Neural progenitor cell (in vitro differentiated cells): ENCODE results near the gene GLDN. TPM values are rescaled to one million over a fixed set of nuclear protein-coding genes. Genes with fewer than 3 reads are reported as not detected.

Experiments used
- DNase-seq: peaks from one replicate; pipeline ENCODE4 v3.0.0-alpha.2; 2016; ENCODE audit warnings: low spot score
- H2AFZ ChIP-seq: fragments of 200-600 bp; sonication (generic); replicated peaks from 2 replicates; pipeline ENCODE4 v1.6.1; 2016; ENCODE audit warnings: antibody characterized with exemption
- H3F3A ChIP-seq: fragments of 200-600 bp; sonication (generic); 2 replicates; pipeline ENCODE4 v1.6.1; 2016; ENCODE audit warnings: antibody characterized with exemption, low read depth
- H3K27ac ChIP-seq: fragments of 200-600 bp; sonication (generic); 2 replicates; pipeline ENCODE4 v1.5.1; 2016; ENCODE audit warnings: mild to moderate bottlenecking
- H3K27me3 ChIP-seq: fragments of 200-600 bp; sonication (generic); 2 replicates; pipeline ENCODE4 v1.6.1; 2016; ENCODE audit warnings: mild to moderate bottlenecking, moderate library complexity
- H3K36me3 ChIP-seq: fragments of 200-600 bp; sonication (generic); 2 replicates; pipeline ENCODE4 v1.5.1; 2016
- H3K4me1 ChIP-seq: fragments of 200-600 bp; sonication (generic); 2 replicates; pipeline ENCODE4 v1.6.1; 2016; ENCODE audit warnings: mixed run types
- H3K4me2 ChIP-seq: fragments of 200-600 bp; sonication (generic); 2 replicates; pipeline ENCODE4 v1.6.1; 2016
- H3K4me3 ChIP-seq: fragments of 200-600 bp; sonication (generic); 2 replicates; pipeline ENCODE4 v1.5.1; 2016
- H3K79me2 ChIP-seq: fragments of 200-600 bp; sonication (generic); 2 replicates; pipeline ENCODE4 v1.6.1; 2016; ENCODE audit warnings: low read depth
- H3K9ac ChIP-seq: fragments of 200-600 bp; sonication (generic); 2 replicates; pipeline ENCODE4 v1.6.1; 2016
- H3K9me3 ChIP-seq: fragments of 200-600 bp; sonication (generic); 2 replicates; pipeline ENCODE4 v1.5.1; 2016; ENCODE audit warnings: low read depth
- H4K20me1 ChIP-seq: fragments of 200-600 bp; sonication (generic); 2 replicates; pipeline ENCODE4 v1.6.1; 2016; ENCODE audit warnings: low read depth
- H3K27ac Mint-ChIP-seq: 3 replicates; pipeline ENCODE4 v1.8.0; 2021; ENCODE audit warnings: mixed read lengths
- H3K27me3 Mint-ChIP-seq: 2 replicates; pipeline ENCODE4 v1.8.0; 2022; ENCODE audit warnings: low read depth, mild to moderate bottlenecking, inconsistent platforms, moderate library complexity, mixed read lengths; ENCODE audit not compliant: insufficient read depth
- H3K36me3 Mint-ChIP-seq: 3 replicates; pipeline ENCODE4 v1.8.0; 2021; ENCODE audit warnings: mixed read lengths
- H3K4me1 Mint-ChIP-seq: 3 replicates; pipeline ENCODE4 v1.8.0; 2021; ENCODE audit warnings: mixed read lengths
- H3K4me3 Mint-ChIP-seq: 3 replicates; pipeline ENCODE4 v1.8.0; 2021; ENCODE audit warnings: mild to moderate bottlenecking, moderate library complexity, mixed read lengths
- H3K9me3 Mint-ChIP-seq: 3 replicates; pipeline ENCODE4 v1.8.0; 2020; ENCODE audit warnings: mixed read lengths
- EZH2 ChIP-seq: fragments of 200-600 bp; sonication (generic); IDR thresholded peaks from 2 replicates; pipeline ENCODE4 v1.6.1; 2017; ENCODE audit warnings: antibody characterized with exemption, mild to moderate bottlenecking, moderate library complexity
- EZH2phosphoT487 ChIP-seq: fragments of 200-600 bp; sonication (generic); IDR thresholded peaks from 2 replicates; pipeline ENCODE4 v1.6.1; 2017; ENCODE audit warnings: antibody characterized with exemption
- total RNA-seq: library from RNA; depleted of rRNA; stranded (reverse); fragments of >200 nt; gene quantifications from 2 replicates; pipeline ENCODE4 v1.2.3, GENCODE V29; 2015; ENCODE audit warnings: low replicate concordance
- TF ChIP-seq, protein P1 (sequence below): fragments of 200-600 bp; sonication (generic); IDR thresholded peaks from 2 replicates; pipeline ENCODE4 v1.5.1; 2017; ENCODE audit warnings: antibody characterized with exemption, mild to moderate bottlenecking

GLDN gene
- total RNA-seq, 1 donor from 2014 or later, result 5.3 TPM

DNA sequence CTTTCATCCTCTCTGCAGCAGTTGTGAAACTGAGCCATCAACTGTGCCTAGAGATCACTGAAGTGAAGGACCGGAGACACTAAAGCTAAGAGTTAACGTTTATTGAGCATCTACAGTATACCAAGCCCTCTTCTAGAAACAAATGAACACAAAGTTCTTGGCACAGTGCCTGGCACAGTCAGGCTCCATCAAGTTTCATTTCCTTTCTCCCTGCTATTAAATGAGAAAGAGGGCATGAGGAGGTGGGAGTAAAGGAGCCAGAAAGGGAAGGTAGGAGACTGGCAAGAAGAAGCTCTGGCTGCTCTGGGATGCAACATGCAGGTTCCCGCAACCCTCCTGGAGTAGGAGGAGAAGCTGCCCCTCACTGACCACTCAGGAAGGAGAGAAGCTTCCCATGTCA lies 33.6 kb upstream of the GLDN start:
- H3K27ac Mint-ChIP-seq, result no peak overlapping the region
- no peaks in the 10 kb centered on the region for H3K9me3 Mint-ChIP-seq
- H4K20me1 ChIP-seq, result no peaks in the 10 kb centered on the region
- no peak overlapping the region for H2AFZ ChIP-seq
- no peaks in the 10 kb centered on the region for H3F3A ChIP-seq
- no peak overlapping the region for H3K9ac ChIP-seq
- H3K4me3 Mint-ChIP-seq, result no peak overlapping the region
- no peak overlapping the region for H3K4me2 ChIP-seq
- H3K27me3 ChIP-seq, result no peaks in the 10 kb centered on the region
- TF ChIP-seq EZH2 (no peak), EZH2phosphoT487 (no peak)
- TF ChIP-seq, protein P1, sequence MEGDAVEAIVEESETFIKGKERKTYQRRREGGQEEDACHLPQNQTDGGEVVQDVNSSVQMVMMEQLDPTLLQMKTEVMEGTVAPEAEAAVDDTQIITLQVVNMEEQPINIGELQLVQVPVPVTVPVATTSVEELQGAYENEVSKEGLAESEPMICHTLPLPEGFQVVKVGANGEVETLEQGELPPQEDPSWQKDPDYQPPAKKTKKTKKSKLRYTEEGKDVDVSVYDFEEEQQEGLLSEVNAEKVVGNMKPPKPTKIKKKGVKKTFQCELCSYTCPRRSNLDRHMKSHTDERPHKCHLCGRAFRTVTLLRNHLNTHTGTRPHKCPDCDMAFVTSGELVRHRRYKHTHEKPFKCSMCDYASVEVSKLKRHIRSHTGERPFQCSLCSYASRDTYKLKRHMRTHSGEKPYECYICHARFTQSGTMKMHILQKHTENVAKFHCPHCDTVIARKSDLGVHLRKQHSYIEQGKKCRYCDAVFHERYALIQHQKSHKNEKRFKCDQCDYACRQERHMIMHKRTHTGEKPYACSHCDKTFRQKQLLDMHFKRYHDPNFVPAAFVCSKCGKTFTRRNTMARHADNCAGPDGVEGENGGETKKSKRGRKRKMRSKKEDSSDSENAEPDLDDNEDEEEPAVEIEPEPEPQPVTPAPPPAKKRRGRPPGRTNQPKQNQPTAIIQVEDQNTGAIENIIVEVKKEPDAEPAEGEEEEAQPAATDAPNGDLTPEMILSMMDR, result no peak
- H3K27me3 Mint-ChIP-seq, result no peaks in the 10 kb centered on the region
- H3K4me1 ChIP-seq, result no peaks in the 10 kb centered on the region
- H3K79me2 ChIP-seq, result no peaks in the 10 kb centered on the region
- no peaks in the 10 kb centered on the region for H3K36me3 ChIP-seq
- no peaks in the 10 kb centered on the region for H3K36me3 Mint-ChIP-seq
- H3K4me3 ChIP-seq, result no peak overlapping the region
- peaks cover 3% of the 10 kb centered on the region for H3K4me1 Mint-ChIP-seq
- H3K9me3 ChIP-seq, result no peaks in the 10 kb centered on the region
- no peak overlapping the region for H3K27ac ChIP-seq
- DNase-seq, result no peak

DNA sequence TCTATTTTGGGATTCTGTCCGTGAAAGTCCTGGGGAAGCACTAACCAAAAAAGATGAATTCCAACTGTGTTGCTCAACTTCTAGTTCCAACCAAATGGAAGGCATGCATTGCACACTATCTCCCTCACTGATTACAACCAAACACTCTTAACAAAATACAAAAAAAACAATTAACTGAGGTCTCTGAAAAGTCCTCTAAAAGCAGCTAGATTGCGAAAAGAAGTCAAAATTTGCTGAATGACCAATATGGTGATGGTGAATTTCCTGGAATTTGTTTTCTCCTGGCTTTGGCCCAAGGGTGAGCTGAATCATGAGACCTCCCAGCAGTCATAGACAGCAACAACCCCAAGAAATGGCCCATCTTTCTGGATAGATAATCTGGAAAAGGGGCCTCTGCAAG lies 31.4 kb upstream of the GLDN start:
- Mint-ChIP-seq H3K36me3 (no peaks in the 10 kb centered on the region), H3K9me3 (no peaks in the 10 kb centered on the region), H3K4me3 (no peak overlapping the region), H3K27ac (no peak overlapping the region), H3K4me1 (peaks cover 7% of the 10 kb centered on the region), H3K27me3 (peaks cover 2% of the 10 kb centered on the region)
- no peaks in the 10 kb centered on the region for H3K9me3 ChIP-seq
- no peaks in the 10 kb centered on the region for H3K79me2 ChIP-seq
- DNase-seq, result no peak
- no peak overlapping the region for H3K9ac ChIP-seq
- no peak overlapping the region for H3K27ac ChIP-seq
- no peak overlapping the region for H2AFZ ChIP-seq
- no peaks in the 10 kb centered on the region for H3K27me3 ChIP-seq
- TF ChIP-seq EZH2, result no peak
- no peak for TF ChIP-seq EZH2phosphoT487
- TF ChIP-seq, protein P1, result no peak
- H3K4me2 ChIP-seq, result no peak overlapping the region
- H3K4me3 ChIP-seq, result no peak overlapping the region
- H4K20me1 ChIP-seq, result no peaks in the 10 kb centered on the region
- H3K4me1 ChIP-seq, result no peaks in the 10 kb centered on the region
- no peaks in the 10 kb centered on the region for H3K36me3 ChIP-seq
- H3F3A ChIP-seq, result no peaks in the 10 kb centered on the region

DNA sequence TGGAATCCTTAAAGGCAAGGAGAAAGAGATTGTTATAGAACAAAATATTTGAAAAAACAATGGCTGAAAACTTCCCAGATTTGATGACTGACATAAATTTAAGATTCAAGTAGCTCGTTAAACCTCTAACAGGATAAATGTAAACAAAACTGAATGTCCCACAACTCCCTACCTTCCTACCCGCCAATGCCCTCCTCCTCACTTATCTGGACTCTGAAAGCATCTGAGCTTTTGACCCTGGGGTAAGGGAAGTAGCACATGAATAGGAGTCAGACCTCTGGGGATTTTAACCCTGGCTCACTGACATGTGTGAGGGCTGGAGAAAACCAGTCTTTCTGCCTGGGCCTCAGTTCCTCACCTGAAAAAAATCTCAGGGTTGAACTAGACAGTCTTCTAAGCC lies 29.9 kb upstream of the GLDN start:
- Histone ChIP-seq H4K20me1 (no peaks in the 10 kb centered on the region), H3K27me3 (no peaks in the 10 kb centered on the region), H3K27ac (no peak overlapping the region), H3K4me2 (no peak overlapping the region), H3K9ac (no peak overlapping the region), H2AFZ (no peak overlapping the region), H3K9me3 (no peaks in the 10 kb centered on the region), H3K79me2 (no peaks in the 10 kb centered on the region), H3K4me3 (no peak overlapping the region), H3K4me1 (no peaks in the 10 kb centered on the region), H3F3A (no peaks in the 10 kb centered on the region), H3K36me3 (no peaks in the 10 kb centered on the region)
- H3K27me3 Mint-ChIP-seq, result peaks cover 2% of the 10 kb centered on the region
- no peaks in the 10 kb centered on the region for H3K9me3 Mint-ChIP-seq
- H3K27ac Mint-ChIP-seq, result no peak overlapping the region
- TF ChIP-seq EZH2 (no peak), EZH2phosphoT487 (no peak)
- TF ChIP-seq, protein P1, result no peak
- H3K4me1 Mint-ChIP-seq, result peaks cover 7% of the 10 kb centered on the region
- H3K36me3 Mint-ChIP-seq, result no peaks in the 10 kb centered on the region
- H3K4me3 Mint-ChIP-seq, result no peak overlapping the region
- DNase-seq, result no peak
